ENCODE measurements around the gene GJC2.

GJC2 gene

DNA sequence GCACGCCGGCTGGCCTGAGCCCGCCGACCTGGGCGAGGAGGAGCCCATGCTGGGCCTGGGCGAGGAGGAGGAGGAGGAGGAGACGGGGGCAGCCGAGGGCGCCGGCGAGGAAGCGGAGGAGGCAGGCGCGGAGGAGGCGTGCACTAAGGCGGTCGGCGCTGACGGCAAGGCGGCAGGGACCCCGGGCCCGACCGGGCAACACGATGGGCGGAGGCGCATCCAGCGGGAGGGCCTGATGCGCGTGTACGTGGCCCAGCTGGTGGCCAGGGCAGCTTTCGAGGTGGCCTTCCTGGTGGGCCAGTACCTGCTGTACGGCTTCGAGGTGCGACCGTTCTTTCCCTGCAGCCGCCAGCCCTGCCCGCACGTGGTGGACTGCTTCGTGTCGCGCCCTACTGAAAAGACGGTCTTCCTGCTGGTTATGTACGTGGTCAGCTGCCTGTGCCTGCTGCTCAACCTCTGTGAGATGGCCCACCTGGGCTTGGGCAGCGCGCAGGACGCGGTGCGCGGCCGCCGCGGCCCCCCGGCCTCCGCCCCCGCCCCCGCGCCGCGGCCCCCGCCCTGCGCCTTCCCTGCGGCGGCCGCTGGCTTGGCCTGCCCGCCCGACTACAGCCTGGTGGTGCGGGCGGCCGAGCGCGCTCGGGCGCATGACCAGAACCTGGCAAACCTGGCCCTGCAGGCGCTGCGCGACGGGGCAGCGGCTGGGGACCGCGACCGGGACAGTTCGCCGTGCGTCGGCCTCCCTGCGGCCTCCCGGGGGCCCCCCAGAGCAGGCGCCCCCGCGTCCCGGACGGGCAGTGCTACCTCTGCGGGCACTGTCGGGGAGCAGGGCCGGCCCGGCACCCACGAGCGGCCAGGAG lies 8.6 kb downstream of the GJC2 start:
- DNase-seq (ENCODE audit: low read depth in 2 of 2): no peak

DNA sequence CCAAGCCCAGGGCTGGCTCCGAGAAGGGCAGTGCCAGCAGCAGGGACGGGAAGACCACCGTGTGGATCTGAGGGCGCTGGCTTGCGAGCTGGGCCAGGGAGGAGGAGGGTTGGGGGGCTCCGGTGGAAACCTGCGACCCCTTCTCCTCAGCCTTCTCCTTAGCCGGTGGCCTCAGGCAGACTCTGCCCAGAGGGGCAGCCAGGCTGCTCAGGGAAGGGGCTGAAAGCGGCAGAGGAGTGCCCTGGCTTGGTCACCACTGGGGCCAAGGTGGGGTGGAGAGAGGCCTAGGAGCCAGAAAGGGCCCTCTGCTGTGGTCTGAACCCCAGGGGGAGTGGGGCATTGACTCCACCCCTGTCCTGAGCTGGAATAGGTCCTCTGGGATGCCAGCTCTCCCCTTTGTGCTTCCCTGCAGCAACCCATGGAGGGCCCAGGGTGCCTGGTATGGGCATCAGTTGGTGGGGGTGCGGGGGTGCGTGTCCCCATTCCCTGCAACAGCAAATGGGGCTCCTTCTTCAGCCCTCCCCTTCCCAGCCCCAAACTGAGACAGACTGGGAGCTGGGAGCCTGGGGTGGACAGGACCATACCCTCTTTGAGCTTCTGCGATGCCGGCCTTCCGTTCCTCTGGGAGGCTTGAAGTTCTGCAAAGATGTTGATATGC lies 9.4 kb downstream of the GJC2 start:
- no peak for DNase-seq (ENCODE audit: low read depth in 2 of 2)

DNA sequence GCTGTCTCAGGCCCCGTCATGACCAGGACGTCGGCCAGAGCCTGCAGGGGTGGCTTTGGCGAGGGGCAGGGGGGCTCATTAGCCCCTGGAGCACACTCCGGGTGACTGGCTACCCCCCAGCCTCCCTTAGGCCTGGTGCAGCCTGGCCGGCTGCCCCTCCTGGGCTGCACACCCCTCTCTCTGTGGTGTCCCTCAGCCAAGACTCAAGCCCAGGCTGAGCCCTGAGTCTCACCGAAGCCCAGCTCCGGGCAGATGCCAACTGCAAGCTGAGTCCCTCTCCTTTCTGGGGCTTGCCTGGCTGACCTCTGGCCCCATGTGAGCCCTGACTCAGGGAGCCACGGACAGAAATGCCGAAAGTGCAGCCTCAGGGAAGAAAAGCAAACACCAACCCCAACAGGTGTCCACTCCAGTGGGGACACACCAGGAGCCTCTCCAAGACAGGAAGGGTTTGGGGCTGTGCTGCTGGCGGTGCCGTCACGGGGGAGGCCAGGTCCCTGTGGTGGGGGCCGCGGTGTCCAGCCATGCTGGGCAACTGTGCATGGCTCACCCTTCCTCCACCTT lies 10.6 kb downstream of the GJC2 start:
- DNase-seq (ENCODE audit: low read depth in 2 of 2): no peak

DNA sequence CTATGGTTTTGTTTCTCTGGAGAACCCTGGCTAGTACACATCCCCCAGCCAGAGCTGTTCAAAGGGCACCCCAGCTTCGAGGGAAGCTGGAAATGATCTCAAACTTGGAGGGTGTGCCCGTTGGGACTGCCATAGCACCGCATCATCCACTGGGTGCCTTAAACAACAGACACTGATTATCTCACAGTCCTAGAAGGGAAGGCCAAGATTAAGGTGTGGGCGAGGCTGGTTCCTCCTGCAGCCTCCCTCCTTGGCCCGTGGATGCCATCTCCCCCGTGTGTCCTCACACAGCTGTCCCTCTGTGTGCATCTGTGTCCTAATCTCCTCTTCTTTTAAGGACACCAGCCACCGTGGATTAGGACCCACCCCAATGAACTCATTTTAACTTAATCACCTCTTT lies 11.6 kb downstream of the GJC2 start:
- no peak for DNase-seq (ENCODE audit: low read depth in 2 of 2)

DNA sequence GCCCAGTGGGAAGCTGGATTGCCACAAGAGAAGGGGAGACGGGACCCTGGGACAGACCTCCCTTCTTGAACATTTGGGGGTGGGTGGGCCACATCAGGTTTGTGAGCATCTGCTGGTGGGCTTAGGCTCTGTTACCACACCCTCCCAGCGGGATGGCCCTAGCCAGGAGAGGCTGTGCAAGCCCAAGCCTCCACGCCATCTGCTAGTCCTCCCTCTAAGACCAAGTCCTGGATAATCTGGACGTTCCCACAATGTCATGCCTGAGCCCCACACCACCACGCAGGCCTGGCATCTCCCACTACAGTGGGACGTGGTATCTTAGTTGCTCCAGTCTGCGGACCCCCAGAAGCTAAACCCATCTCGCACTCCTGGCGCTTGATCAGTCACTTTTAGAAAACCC lies 12.1 kb downstream of the GJC2 start:
- DNase-seq (ENCODE audit: low read depth in 2 of 2): no peak

DNA sequence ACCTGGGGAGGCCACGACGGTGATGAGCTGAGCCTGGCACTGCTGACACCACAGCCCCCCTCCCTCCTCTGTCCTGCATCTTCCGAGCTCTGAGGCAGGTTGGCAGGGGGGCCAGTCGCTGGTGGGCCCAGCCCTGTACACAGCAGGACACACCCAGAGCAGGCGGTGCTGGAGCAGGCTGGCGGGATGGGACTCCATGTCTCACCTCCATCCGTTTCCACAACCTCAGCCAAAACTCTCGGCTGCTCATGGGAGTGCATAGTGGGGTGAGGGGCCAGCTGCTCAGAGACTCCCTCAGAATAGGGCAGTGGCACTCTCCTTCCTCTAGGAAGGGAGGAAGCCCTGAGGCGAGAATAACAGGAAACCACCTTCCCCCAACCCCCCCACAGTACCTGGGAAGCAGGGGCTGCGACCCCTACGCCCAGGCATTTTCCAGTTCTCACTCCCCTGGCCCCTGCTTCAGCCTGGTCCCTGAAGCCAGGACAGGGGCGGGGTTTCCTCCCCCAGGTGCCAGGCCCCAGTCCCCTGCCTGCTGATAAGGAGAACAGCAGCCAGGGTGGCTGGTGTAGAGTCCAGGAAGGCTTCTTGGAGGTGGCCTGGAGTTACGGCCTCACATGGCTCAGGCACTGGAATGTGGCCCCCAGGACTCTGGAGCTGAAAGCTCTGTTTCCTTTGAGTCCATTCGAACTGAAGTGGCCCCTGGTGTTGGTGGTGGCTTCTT lies 12.7 kb downstream of the GJC2 start:
- no peak for DNase-seq (ENCODE audit: low read depth in 2 of 2)

DNA sequence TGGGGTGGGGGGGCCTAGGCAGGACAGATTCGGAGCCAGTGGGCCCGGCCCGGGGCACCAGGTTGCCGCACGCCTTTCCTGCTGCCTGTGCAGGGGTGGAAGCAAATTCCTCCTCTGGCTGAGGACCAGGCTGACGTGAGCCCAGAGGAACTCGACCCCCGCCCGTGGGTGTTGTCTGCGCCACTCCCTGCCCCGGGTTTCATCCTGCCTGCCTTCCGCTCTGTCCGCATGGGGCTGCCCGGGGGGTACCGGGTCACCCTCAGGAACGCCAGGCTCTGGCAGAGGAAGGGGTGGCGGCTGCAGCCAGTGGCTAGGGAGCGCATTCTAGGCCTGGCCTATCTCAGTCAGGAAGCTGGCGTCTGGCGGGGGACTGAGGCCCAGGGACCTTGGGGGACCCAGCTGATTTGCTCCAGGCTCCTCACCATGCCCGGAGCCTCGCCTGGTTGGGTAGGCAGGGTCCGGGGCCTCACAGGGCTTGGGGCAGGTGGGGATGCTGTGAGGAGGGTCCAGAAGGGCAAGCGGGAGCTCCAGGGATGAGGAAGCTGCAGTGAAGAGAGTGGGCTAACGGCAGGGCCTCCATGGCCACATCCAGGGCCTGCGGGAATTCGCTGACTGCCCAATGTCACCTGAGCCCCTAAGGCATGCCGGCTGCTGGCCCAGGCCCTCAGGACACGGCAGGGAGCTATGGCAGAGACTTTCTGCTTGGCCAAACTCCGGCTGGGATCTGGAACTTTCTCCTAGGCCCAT lies 13.4 kb downstream of the GJC2 start:
- no peak for DNase-seq (ENCODE audit: low read depth in 2 of 2)

DNA sequence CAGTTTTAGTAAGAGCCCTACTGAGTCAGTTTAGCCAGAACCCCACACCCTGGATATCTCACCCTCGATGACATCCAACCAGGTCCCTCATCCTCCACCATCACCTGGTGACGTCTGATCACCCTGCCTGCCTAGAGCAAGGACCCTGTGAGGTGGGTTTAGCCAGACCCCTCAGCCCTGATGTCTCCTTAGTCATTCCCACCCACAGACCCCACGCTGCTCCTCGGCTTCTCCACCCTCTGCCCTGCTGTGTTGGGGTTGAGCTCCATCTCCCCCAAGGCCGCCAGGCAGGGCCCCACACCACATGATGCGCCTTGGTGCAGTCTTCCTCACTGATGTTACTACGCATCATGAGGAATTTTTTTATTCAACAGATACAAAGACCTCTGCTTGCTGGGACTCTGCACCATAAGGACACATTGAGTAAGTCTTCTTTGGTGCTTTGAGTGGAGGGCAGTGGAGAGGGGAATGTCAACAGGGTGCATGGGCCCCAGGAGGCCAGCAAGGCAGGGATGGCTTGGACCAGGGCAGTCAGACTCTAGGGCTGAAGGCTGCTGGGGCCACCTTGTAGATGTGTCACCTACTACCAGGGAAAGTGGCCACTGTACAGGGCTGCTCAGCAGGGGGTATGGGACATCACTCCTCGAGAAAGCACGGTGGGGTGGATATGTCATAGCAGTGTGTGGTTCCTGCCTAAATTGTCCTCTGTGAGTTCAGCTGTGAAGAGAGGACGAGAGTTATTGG lies 14.2 kb downstream of the GJC2 start:
- no peak for DNase-seq (ENCODE audit: low read depth in 2 of 2)

DNA sequence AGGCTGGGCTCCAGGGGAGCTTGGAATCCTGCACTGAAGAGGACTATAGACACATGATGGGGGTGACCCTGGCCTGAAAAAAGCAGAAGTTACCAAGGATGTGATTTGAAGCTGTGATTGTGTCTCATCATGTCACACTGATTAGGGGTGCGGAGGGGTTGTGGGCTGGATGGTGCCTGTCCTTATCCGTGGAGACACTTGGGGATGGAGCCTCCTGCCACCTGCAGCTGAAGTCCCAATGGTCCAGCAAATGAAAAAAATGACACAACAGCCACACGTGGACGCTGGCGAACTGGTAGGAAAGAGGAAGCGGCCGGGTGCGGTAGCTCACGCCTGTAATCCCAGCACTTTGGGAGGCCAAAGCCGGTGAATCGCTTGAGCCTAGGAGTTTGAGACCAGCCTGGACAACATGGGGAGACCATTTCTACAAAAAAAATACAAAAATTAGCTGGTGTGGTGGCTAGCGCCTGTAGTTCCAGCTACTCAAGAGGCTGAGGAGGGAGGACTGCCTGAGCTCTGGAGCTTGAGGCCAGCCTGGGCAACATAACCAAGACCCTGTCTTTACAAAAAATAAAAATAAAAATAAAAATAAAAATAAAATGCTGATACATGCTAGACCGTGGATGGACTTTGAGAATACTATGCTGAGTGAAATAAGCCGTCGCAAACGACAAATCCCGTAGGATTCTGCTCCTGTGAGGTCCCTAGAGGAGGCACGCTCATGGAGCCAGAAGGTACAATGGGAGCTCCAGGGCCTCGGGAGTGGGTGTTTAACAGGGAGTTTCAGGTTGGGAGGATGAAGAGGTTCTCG lies 15.0 kb downstream of the GJC2 start:
- DNase-seq (ENCODE audit: low read depth in 2 of 2): no peak

DNA sequence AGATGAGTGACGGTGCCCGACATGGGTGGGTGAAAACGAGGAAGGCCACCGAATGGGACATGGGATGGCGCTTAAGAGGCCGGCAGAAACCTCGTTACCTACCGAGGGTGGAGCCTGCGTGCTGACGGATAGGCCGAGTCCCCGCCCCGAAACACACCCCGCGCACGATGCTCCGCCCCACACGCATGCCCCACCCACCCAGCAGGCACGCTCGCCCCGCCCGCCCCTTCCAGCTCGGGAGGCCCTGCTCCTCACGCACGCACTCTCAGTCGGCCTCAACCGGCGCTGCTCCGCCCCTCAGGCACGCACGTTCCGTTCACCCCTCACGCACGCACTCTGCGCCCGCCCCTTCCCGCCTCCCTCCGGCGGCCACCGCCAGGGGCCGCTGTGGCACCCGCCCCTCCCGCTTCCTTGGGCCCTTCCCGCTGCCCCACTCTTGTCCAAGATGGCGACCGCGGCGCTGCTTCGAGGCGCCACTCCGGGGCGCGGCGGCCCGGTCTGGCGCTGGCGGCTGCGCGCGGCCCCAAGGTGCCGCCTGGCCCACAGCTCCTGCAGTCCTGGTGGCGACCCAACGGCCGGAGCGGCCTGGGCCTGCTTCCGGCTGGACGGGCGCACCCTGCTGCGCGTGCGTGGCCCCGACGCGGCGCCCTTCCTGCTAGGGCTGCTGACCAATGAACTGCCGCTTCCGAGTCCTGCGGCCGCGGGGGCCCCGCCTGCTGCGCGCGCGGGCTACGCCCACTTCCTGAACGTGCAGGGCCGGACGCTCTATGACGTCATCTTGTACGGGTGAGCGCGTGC lies 15.8 kb downstream of the GJC2 start, which contains the start of gene IBA57:
Gene IBA57, plus strand, starts transcription at position 433 of the 798 bp plus-strand sequence. Its CDS starts 13 bp downstream, at position 446.
- peak; percentile 99 for DNase-seq (ENCODE audit: low read depth in 2 of 2)

DNA sequence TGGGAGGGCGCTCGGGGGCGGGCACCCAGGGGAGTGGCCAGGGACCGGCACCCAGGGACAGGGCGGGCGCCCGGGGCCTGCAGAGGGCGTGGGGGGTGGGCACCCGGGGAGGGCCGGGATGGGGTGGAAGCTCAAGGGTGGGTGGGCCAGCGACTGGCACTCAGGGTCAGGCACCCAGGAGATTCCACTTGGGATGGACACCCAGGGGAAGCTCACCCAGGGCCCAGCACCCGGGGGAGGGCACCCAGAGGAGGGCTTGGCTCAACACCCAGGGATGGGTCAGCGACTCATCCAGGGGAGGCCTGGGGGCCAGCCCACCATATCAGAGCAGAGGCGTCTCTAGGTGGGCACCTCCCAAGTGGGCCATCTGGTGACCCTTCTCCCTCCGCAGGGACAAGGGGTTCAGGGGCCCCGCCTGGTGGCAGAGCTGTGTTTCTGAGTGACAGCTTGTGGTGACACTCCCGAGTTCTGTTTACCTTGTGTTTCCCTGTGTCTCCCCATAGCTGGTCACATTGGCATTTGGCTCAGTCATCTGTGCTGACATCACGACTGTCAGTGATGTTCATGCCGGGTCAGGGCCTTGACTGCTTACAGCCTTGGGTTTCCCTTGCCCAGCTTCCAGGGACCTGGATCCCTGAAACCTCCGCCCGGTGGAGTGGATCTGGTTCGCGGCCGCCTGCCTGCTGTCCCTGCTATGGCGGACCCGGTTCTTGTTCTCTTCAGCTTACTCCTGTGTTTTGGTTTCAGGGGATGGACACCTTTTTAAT lies 16.6 kb downstream of the GJC2 start:
- peak; percentile 36 to 40 for DNase-seq (ENCODE audit: low read depth in 2 of 2)

DNA sequence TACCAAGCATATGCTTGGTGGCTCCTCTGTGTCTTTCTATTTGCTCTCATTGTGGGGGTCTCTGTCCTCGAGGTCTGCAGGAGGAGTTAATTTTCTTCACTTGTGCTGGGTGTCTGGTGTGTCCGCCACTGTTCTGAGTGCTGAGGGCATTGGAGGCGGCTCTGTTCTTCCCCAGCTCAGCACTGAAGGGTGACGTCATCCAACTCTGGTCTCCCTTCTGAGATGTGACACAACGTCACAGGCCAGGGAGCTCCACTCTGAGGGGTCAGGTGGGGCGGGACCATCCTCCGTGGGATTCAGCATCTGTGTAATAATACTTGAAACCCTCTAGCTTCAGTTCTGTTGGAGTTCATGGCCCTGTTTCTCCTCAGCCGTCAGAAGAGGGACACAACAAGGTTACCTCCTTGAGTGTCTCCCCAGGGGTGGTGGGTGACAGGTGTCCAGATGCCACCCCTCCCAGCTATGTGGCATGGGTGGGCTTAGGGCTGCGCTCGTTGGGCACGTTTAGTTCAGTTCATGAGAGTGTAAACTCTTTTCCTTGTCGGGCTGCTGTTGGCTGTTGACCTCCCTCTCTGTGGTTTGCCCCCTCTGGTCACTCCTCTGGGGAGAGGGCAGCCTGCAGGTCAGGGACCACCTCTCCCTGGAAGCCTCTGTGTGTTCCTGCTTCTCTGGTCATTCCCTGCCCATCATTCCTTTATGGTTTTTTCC lies 19.0 kb downstream of the GJC2 start:
- DNase-seq (ENCODE audit: low read depth in 2 of 2): no peak

DNA sequence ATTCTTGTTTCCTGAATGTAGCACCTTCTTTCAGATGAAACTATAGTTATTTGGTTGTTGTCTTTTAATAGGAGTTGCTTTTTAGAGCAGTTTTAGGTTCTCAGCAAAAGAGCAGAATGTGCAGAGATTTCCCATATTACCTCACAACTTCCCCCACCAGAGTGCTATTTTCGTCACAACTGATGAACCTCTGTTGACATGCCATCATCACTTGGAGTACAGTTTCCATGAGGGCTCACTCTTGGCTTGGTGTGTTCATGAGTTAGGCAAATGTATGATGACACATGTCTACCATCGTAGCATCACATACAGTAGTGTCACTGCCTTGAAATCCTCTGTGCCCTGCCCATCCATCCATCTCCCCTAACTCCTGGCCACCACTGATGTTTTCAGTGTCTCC lies 19.6 kb downstream of the GJC2 start:
- no peak for DNase-seq (ENCODE audit: low read depth in 2 of 2)

DNA sequence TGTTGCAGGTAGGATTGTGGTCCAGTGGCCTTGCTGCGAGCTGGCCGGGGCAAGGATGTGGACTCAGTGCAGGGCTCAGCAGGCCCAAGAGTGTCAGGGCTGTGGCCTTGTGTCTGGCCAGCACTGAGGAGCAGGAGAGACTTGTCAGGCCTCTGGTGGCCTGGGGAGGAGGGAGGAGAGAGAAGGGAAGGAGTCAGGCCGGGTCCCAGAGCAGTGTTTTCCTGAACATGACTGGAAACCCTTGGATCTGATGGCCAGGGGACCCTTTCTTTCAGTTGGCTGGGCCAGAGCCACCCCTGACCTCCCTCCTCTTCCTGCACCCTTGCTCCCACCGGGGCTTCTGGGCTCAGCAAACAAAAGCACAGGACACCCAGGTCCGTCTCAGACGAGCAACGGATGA lies 20.9 kb downstream of the GJC2 start:
- no peak for DNase-seq (ENCODE audit: low read depth in 2 of 2)

DNA sequence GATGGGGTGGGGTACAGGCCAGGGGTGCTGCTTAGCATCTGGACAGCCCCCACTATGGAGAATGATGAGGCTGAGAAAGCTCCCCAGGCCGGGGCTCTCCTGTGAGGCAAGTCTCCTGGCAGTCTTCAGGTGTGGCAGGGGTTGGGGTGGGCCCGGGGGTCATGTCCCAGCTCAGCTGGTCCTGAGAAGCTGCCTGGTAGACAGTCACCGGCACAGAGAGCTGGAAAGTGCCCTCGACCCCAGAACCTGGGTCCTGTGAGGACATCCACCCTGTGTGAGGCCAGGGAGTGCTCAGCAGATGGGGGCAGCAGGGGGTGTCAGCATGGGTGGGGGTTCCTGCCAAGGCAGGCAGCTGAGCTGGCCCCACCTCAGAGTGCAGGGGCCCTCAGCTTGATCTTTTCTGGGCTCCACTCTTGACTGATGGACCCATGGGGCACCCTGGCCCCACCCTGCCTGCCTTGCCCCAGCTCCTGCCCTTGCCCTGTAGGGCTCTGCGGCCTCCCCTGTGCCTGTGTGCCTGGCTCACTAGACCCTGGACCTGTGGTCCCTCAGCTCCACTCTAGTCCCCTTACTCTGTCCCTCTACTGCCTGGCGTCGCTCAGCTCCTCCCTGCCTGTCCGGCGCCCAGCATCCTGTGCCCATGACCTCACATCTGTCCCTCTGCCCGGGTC lies 21.6 kb downstream of the GJC2 start:
- DNase-seq (ENCODE audit: low read depth in 2 of 2): no peak

DNA sequence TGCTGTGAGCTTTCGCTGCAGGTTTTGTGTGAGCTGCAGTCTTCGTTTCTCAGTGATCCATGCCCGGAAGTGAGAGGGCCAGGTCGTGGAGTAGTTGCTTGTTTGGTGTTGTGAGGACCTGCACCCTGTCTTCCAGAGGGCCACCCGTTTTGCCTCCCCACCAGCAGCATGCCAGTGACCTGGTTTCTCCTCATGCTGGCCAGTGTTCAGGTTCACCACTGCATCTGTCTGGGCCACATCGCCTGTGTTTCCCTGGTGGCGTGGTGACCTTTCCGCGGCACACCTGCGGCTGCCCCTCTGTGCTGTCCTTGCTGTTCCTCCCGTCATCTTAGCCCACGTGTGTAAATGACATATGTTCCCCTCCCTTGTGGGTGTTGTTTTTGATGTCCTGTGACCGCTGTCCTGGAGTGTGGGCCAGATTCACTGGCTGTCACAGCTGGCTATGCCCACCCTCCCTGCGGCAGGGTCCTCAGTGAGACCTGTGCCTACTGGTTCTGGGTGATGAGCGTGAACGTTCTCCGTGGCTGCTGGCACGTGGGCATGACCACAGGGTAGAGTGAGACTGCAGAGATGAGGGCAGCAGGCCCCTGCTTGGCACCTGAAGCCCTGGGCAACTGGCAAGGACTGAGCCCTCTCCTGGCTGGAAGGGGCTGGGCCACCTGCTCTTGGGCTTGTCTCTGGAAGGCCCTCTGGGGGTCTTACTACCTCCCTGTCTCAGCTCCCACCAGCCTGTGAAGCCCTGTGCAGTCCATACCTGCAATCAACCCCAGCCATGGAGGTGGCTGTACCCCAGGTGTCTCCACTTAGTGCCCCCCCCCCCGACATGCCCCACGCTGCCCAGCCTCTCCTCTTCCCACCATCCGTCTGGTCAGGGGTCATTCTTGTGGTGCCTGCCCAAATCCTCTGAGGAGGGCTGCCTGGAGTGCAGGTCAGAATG lies 23.1 kb downstream of the GJC2 start:
- DNase-seq (ENCODE audit: low read depth in 2 of 2): no peak
